Central memory CD8-positive, alpha-beta T cell (primary cell): ENCODE measurements around the gene MRGPRX4.
A peak's percentile ranks its signal among the peaks of the same experiment; 100 is the strongest.
"Not testable (repeated sequence)": the region's sequence is repeated elsewhere in the genome, so short reads cannot be mapped to it uniquely, and the experiment has no call there.

Source experiments
- ATAC-seq: fragments of 150-1000 bp; cut with Tn5 transposase; replicated peaks from 2 replicates; pipeline ENCODE4 v1.10.0; 2022; ENCODE audit warnings: mild to moderate bottlenecking, moderate FRiP score, moderate number of reproducible peaks; ENCODE audit not compliant: poor library complexity, severe bottlenecking; ENCODE audit errors: extremely low read depth
- DNase-seq, 2 donors: peaks; one replicate each; pipeline ENCODE4 v3.0.0; 2021; ENCODE audit warnings: low spot score in 2 of 2
- H3K27ac Mint-ChIP-seq: one replicate; pipeline ENCODE4 v1.8.0; 2022; ENCODE audit warnings: low read depth, mild to moderate bottlenecking, moderate library complexity, mixed read lengths
- H3K27me3 Mint-ChIP-seq: one replicate; pipeline ENCODE4 v1.8.0; 2022; ENCODE audit warnings: mixed read lengths
- H3K36me3 Mint-ChIP-seq: one replicate; pipeline ENCODE4 v1.8.0; 2022; ENCODE audit warnings: mild to moderate bottlenecking, moderate library complexity, mixed read lengths; ENCODE audit not compliant: insufficient read depth
- H3K4me1 Mint-ChIP-seq: one replicate; pipeline ENCODE4 v1.8.0; 2022; ENCODE audit warnings: mixed read lengths
- H3K4me3 Mint-ChIP-seq: one replicate; pipeline ENCODE4 v1.8.0; 2022; ENCODE audit warnings: mild to moderate bottlenecking, moderate library complexity, mixed read lengths
- H3K9me3 Mint-ChIP-seq: one replicate; pipeline ENCODE4 v1.8.0; 2022; ENCODE audit warnings: mixed read lengths

The MRGPRX4 gene

GRCh38 chr11:18188796-18189195 lies 16.2 kb downstream of the MRGPRX4 start:
- DNase-seq: no peak
- Mint-ChIP-seq H3K9me3 (no peaks in the 10 kb centered on the region), H3K4me1 (no peaks in the 10 kb centered on the region), H3K4me3 (no peak overlapping the region), H3K27ac (no peak overlapping the region), H3K36me3 (no peaks in the 10 kb centered on the region), H3K27me3 (peaks cover 59% of the 10 kb centered on the region)
- no peak for ATAC-seq

GRCh38 chr11:18189476-18190245 lies 17.0 kb downstream of the MRGPRX4 start:
- H3K27me3 Mint-ChIP-seq: peaks cover 55% of the 10 kb centered on the region
- not testable (repeated sequence) for ATAC-seq, H3K4me3 Mint-ChIP-seq, H3K4me1 Mint-ChIP-seq, DNase-seq, H3K9me3 Mint-ChIP-seq, H3K27ac Mint-ChIP-seq, H3K36me3 Mint-ChIP-seq

- H3K27ac Mint-ChIP-seq: no peak overlapping the region
- H3K36me3 Mint-ChIP-seq: no peaks in the 10 kb centered on the region
- DNase-seq (no peak), ATAC-seq (no peak)
- no peaks in the 10 kb centered on the region for H3K4me1 Mint-ChIP-seq
- H3K4me3 Mint-ChIP-seq: no peak overlapping the region
- H3K9me3 Mint-ChIP-seq: no peaks in the 10 kb centered on the region
- H3K27me3 Mint-ChIP-seq: peaks cover 38% of the 10 kb centered on the region
These were observed 18.7 kb downstream of the MRGPRX4 start for GRCh38 chr11:18191376-18191775.

- Mint-ChIP-seq H3K27ac (no peak overlapping the region), H3K36me3 (no peaks in the 10 kb centered on the region), H3K4me3 (no peak overlapping the region), H3K27me3 (peaks cover 23% of the 10 kb centered on the region), H3K4me1 (no peaks in the 10 kb centered on the region), H3K9me3 (no peaks in the 10 kb centered on the region)
- DNase-seq (no peak), ATAC-seq (peak; percentile 28)
These were observed 20.4 kb downstream of the MRGPRX4 start for GRCh38 chr11:18193010-18193409.

- Mint-ChIP-seq H3K27ac (no peak overlapping the region), H3K27me3 (peaks cover 43% of the 10 kb centered on the region), H3K4me3 (no peak overlapping the region), H3K9me3 (no peaks in the 10 kb centered on the region), H3K4me1 (no peaks in the 10 kb centered on the region), H3K36me3 (no peaks in the 10 kb centered on the region)
- ATAC-seq: no peak
- no peak for DNase-seq
These were observed 23.9 kb downstream of the MRGPRX4 start for GRCh38 chr11:18196532-18196931.

- not testable (repeated sequence) for ATAC-seq, DNase-seq, H3K9me3 Mint-ChIP-seq, H3K4me1 Mint-ChIP-seq, H3K27ac Mint-ChIP-seq, H3K36me3 Mint-ChIP-seq, H3K4me3 Mint-ChIP-seq
- peaks cover 31% of the 10 kb centered on the region for H3K27me3 Mint-ChIP-seq
These were observed 25.1 kb downstream of the MRGPRX4 start for GRCh38 chr11:18197738-18198137.

- H3K36me3 Mint-ChIP-seq: no peaks in the 10 kb centered on the region
- H3K27ac Mint-ChIP-seq: no peak overlapping the region
- DNase-seq (no peak), ATAC-seq (no peak)
- H3K27me3 Mint-ChIP-seq: peaks cover 73% of the 10 kb centered on the region
- no peaks in the 10 kb centered on the region for H3K4me1 Mint-ChIP-seq
- no peaks in the 10 kb centered on the region for H3K9me3 Mint-ChIP-seq
- H3K4me3 Mint-ChIP-seq: no peak overlapping the region
These were observed 31.1 kb downstream of the MRGPRX4 start for GRCh38 chr11:18203723-18204122.

GRCh38 chr11:18204220-18204619 lies 31.6 kb downstream of the MRGPRX4 start:
- Mint-ChIP-seq H3K27me3 (peaks cover 77% of the 10 kb centered on the region), H3K27ac (no peak overlapping the region), H3K4me3 (no peak overlapping the region), H3K9me3 (no peaks in the 10 kb centered on the region), H3K4me1 (no peaks in the 10 kb centered on the region), H3K36me3 (no peaks in the 10 kb centered on the region)
- DNase-seq: no peak
- no peak for ATAC-seq

- peaks cover 2% of the 10 kb centered on the region for H3K36me3 Mint-ChIP-seq
- H3K9me3 Mint-ChIP-seq: no peaks in the 10 kb centered on the region
- H3K27me3 Mint-ChIP-seq: peaks cover 77% of the 10 kb centered on the region
- no peak for ATAC-seq
- H3K27ac Mint-ChIP-seq: no peak overlapping the region
- DNase-seq: no peak
- H3K4me1 Mint-ChIP-seq: no peaks in the 10 kb centered on the region
- no peak overlapping the region for H3K4me3 Mint-ChIP-seq
These were observed 32.1 kb downstream of the MRGPRX4 start for GRCh38 chr11:18204771-18205170.

- Mint-ChIP-seq H3K9me3 (no peaks in the 10 kb centered on the region), H3K4me3 (no peak overlapping the region), H3K27ac (no peak overlapping the region), H3K27me3 (peaks cover 54% of the 10 kb centered on the region), H3K4me1 (no peaks in the 10 kb centered on the region), H3K36me3 (peaks cover 2% of the 10 kb centered on the region)
- ATAC-seq (no peak), DNase-seq (no peak)
These were observed 36.4 kb downstream of the MRGPRX4 start for GRCh38 chr11:18209058-18209457.

- DNase-seq: no peak
- Mint-ChIP-seq H3K4me1 (no peaks in the 10 kb centered on the region), H3K27ac (no peak overlapping the region), H3K36me3 (no peaks in the 10 kb centered on the region), H3K4me3 (no peak overlapping the region), H3K9me3 (no peaks in the 10 kb centered on the region), H3K27me3 (peaks cover 18% of the 10 kb centered on the region)
- no peak for ATAC-seq
These were observed 48.7 kb downstream of the MRGPRX4 start for GRCh38 chr11:18221274-18221876.

GRCh38 chr11:18222814-18223421 lies 50.3 kb downstream of the MRGPRX4 start:
- ATAC-seq: no peak
- no peak for DNase-seq
- H3K4me3 Mint-ChIP-seq: no peak overlapping the region
- no peak overlapping the region for H3K27ac Mint-ChIP-seq
- no peaks in the 10 kb centered on the region for H3K4me1 Mint-ChIP-seq
- H3K36me3 Mint-ChIP-seq: no peaks in the 10 kb centered on the region
- H3K27me3 Mint-ChIP-seq: peaks cover 8% of the 10 kb centered on the region
- no peaks in the 10 kb centered on the region for H3K9me3 Mint-ChIP-seq
